ENCODE measurements around the gene IMMP2L. TPM values are rescaled to one million over a fixed set of nuclear protein-coding genes. Genes with fewer than 3 reads are reported as not detected.

IMMP2L gene
- total and polyA plus RNA-seq, 2 of the 13 experiments (the other 11 are each of a cell fraction or from before 2014, with no cell fraction given), result 7.8 to 16.9 TPM

GRCh38 chr7:110988890-110989501 lies 573.3 kb downstream of the IMMP2L start:
- Histone ChIP-seq H3K4me1 (ENCODE audit: insufficient read depth, low read length) (no peaks in the 10 kb centered on the region), H3K27ac (ENCODE audit: extremely low read length, insufficient read depth, low read length) (no peak overlapping the region), H3K9me3 (ENCODE audit: low read length) (no peaks in the 10 kb centered on the region), H2AFZ (ENCODE audit: low read length) (no peak overlapping the region), H3K4me3 (replicated peaks in 1 of 3; ENCODE audit: insufficient read depth in 1 of 3, low read depth in 2 of 3, low read length in 3 of 3) (no peak overlapping the region), H4K20me1 (ENCODE audit: insufficient read depth, low read length) (no peaks in the 10 kb centered on the region), H3K36me3 (replicated peaks in 1 of 2; ENCODE audit: control insufficient read depth in 1 of 2, insufficient read depth in 2 of 2, low read length in 2 of 2) (no peaks in the 10 kb centered on the region), H3K27me3 (ENCODE audit: control insufficient read depth in 1 of 2, insufficient read depth in 2 of 2, low read length in 2 of 2) (no peaks in the 10 kb centered on the region), H3K79me2 (ENCODE audit: insufficient read depth, low read length) (no peaks in the 10 kb centered on the region), H3K9ac (ENCODE audit: insufficient read depth, low read depth, low read length) (no peak overlapping the region), H3K4me2 (ENCODE audit: low read depth, low read length) (no peak overlapping the region)
- ATAC-seq (no peak), DNase-seq (ENCODE audit: low spot score) (no peak), FAIRE-seq (no peak)
- POLR2A ChIA-PET, result no interaction called here
- CTCF ChIA-PET (ENCODE audit: low intra/inter-chr PET ratio, low total read pairs), result no interaction called here
- WGBS (ENCODE audit: low lambda C conversion rate), result 53% methylated on average over 10 of the region's 10 CpGs
- TF ChIP-seq TOPORS (CRISPR knock-in tag; IDR thresholded peaks at IDR 0.05) (no peak), ZNF891 (CRISPR knock-in tag; IDR thresholded peaks at IDR 0.05) (no peak), AGO2 (optimal IDR thresholded peaks at IDR 0.05; ENCODE audit: low read depth, low read length) (no peak), ZBTB3 (CRISPR knock-in tag; IDR thresholded peaks at IDR 0.05; ENCODE audit: borderline replicate concordance, low read depth) (no peak), ZFP91 (CRISPR knock-in tag; IDR thresholded peaks at IDR 0.05; ENCODE audit: borderline replicate concordance) (no peak), PHF8 (CRISPR knock-in tag; IDR thresholded peaks at IDR 0.05) (no peak), ZMYM4 (CRISPR knock-in tag; IDR thresholded peaks at IDR 0.05) (no peak), SPEN (CRISPR knock-in tag; IDR thresholded peaks at IDR 0.05; ENCODE audit: low read depth) (no peak), ZNF350 (CRISPR knock-in tag; IDR thresholded peaks at IDR 0.05; ENCODE audit: borderline replicate concordance, low read depth) (no peak)
- TF ChIP-seq, protein P1, sequence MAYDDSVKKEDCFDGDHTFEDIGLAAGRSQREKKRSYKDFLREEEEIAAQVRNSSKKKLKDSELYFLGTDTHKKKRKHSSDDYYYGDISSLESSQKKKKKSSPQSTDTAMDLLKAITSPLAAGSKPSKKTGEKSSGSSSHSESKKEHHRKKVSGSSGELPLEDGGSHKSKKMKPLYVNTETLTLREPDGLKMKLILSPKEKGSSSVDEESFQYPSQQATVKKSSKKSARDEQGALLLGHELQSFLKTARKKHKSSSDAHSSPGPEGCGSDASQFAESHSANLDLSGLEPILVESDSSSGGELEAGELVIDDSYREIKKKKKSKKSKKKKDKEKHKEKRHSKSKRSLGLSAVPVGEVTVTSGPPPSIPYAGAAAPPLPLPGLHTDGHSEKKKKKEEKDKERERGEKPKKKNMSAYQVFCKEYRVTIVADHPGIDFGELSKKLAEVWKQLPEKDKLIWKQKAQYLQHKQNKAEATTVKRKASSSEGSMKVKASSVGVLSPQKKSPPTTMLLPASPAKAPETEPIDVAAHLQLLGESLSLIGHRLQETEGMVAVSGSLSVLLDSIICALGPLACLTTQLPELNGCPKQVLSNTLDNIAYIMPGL (CRISPR knock-in tag; IDR thresholded peaks at IDR 0.05; ENCODE audit: borderline replicate concordance in 1 of 2, low read depth in 1 of 2), result no peak
- intact Hi-C loops (cut with micrococcal nuclease; ENCODE audit: unreplicated experiment) (no loop called here), in situ Hi-C loops (cut with HindIII; ENCODE audit: extremely low pct_ligation_motif_present, low pct_unique_long_range_greater_than_20kb) (no loop called here)
- BruUV-seq (replicated peaks), result no TSS peak

Data from HepG2 (cell line).